Fibroblast of lung (primary cell): ENCODE measurements around the gene URB2. TPM values are rescaled to one million over a fixed set of nuclear protein-coding genes. Genes with fewer than 3 reads are reported as not detected.

Experiments used
- DNase-seq, 2 donors: peaks; one replicate each; pipeline versions ENCODE4 v3.0.0 to v3.0.0-alpha.2; 2010; ENCODE audit warnings: low read depth in 2 of 2
- H2AFZ ChIP-seq: 2 replicates; pipeline ENCODE4 v1.5.1; 2012; ENCODE audit warnings: low read length, control low read depth, inconsistent platforms
- H3K27ac ChIP-seq: 2 replicates; pipeline ENCODE4 v1.5.1; 2011; ENCODE audit warnings: low read length, control low read depth; ENCODE audit not compliant: insufficient read depth
- H3K27me3 ChIP-seq: 2 replicates; pipeline ENCODE4 v1.5.1; 2011; ENCODE audit warnings: mild to moderate bottlenecking, low read length; ENCODE audit not compliant: control insufficient read depth, insufficient read depth
- H3K36me3 ChIP-seq: 2 replicates; pipeline ENCODE4 v1.5.1; 2011; ENCODE audit warnings: low read length; ENCODE audit not compliant: control insufficient read depth, insufficient read depth
- H3K4me1 ChIP-seq: 2 replicates; pipeline ENCODE4 v1.5.1; 2011; ENCODE audit warnings: low read length; ENCODE audit not compliant: control insufficient read depth, insufficient read depth; ENCODE audit errors: extremely low read depth
- H3K4me2 ChIP-seq: 2 replicates; pipeline ENCODE4 v1.5.1; 2011; ENCODE audit warnings: low read length, control low read depth; ENCODE audit not compliant: insufficient read depth; ENCODE audit errors: extremely low read depth
- H3K4me3 ChIP-seq, 4 experiments: fragments of 200-600 bp in 1 of 4; sonication (generic) in 1 of 4; replicated peaks in 1 of 4; 2 replicates each; pipeline ENCODE4 v1.5.1; 2011 to 2016; ENCODE audit warnings: low read length in 4 of 4, low read depth in 3 of 4, mild to moderate bottlenecking in 3 of 4, control low read depth in 2 of 4, inconsistent platforms in 1 of 4, mixed read lengths in 1 of 4; ENCODE audit not compliant: insufficient read depth in 1 of 4; ENCODE audit errors: control extremely low read depth in 1 of 4
- H3K79me2 ChIP-seq: 2 replicates; pipeline ENCODE4 v1.5.1; 2012; ENCODE audit warnings: mild to moderate bottlenecking, low read length, inconsistent platforms; ENCODE audit not compliant: control insufficient read depth, insufficient read depth
- H3K9ac ChIP-seq: 2 replicates; pipeline ENCODE4 v1.5.1; 2011; ENCODE audit warnings: mild to moderate bottlenecking, low read length, control low read depth; ENCODE audit not compliant: insufficient read depth
- H3K9me3 ChIP-seq: 2 replicates; pipeline ENCODE4 v1.5.1; 2012; ENCODE audit warnings: low read depth, low read length; ENCODE audit not compliant: control insufficient read depth, insufficient read depth
- H4K20me1 ChIP-seq: 2 replicates; pipeline ENCODE4 v1.5.1; 2011; ENCODE audit warnings: low read length; ENCODE audit not compliant: control insufficient read depth, insufficient read depth; ENCODE audit errors: extremely low read depth
- CTCF ChIP-seq, 2 donors: IDR thresholded peaks in 1 of 2; conservative IDR thresholded peaks in 1 of 2; 1 replicate in 1 of 2; 2 replicates in 1 of 2; pipeline ENCODE4 v1.5.1; 2011 to 2012; ENCODE audit warnings: low read length in 2 of 2, control low read depth in 1 of 2, inconsistent platforms in 1 of 2, low read depth in 1 of 2, mild to moderate bottlenecking in 1 of 2
- EZH2 ChIP-seq: IDR thresholded peaks from 2 replicates; pipeline ENCODE4 v1.5.1; 2012; ENCODE audit warnings: low read length, control low read depth, mild to moderate bottlenecking; ENCODE audit errors: missing control alignments
- polyA plus RNA-seq, 2 donors: library from polyadenylated mRNA; depleted of rRNA in 1 of 2; stranded (reverse) in 1 of 2; unstranded in 1 of 2; fragments of >200 nt; gene quantifications; 2 replicates each; pipeline ENCODE4 v1.2.1, GENCODE V29; 2011 to 2012; ENCODE audit warnings: missing spikeins in 1 of 2
- total RNA-seq: library from RNA; depleted of rRNA; stranded (reverse); fragments of >200 nt; gene quantifications from 2 replicates; pipeline ENCODE4 v1.2.1, GENCODE V29; 2014

Gene URB2
- total and polyA plus RNA-seq, 2 donors (not counting 1 experiment from before 2014, with no cell fraction given), result 5.2 to 8.8 TPM

- peaks cover 2% of the 10 kb centered on the region for H3K36me3 ChIP-seq
- H3K9ac ChIP-seq, result no peak overlapping the region
- H3K27me3 ChIP-seq, result no peaks in the 10 kb centered on the region
- H4K20me1 ChIP-seq, result no peaks in the 10 kb centered on the region
- no peak for DNase-seq
- H3K27ac ChIP-seq, result no peak overlapping the region
- no peak overlapping the region for H2AFZ ChIP-seq
- H3K4me1 ChIP-seq, result no peaks in the 10 kb centered on the region
- no peaks in the 10 kb centered on the region for H3K9me3 ChIP-seq
- no peaks in the 10 kb centered on the region for H3K79me2 ChIP-seq
- no peak overlapping the region for H3K4me2 ChIP-seq
- no peak overlapping the region for H3K4me3 ChIP-seq
- no peak for TF ChIP-seq CTCF (conservative IDR thresholded peaks at IDR 0.05 in 1 of 2, IDR thresholded peaks at IDR 0.05 in 1 of 2; ENCODE audit: low read depth in 1 of 2, low read length in 2 of 2)
- no peak for TF ChIP-seq EZH2
Measured at GRCh38 chr1:229657993-229658755, 32.1 kb downstream of the URB2 start.

- no peaks in the 10 kb centered on the region for H3K27me3 ChIP-seq
- no peaks in the 10 kb centered on the region for H3K79me2 ChIP-seq
- DNase-seq, result peak; percentile 58 to 75
- no peak overlapping the region for H3K4me2 ChIP-seq
- no peaks in the 10 kb centered on the region for H4K20me1 ChIP-seq
- no peak overlapping the region for H3K4me3 ChIP-seq
- no peak overlapping the region for H3K9ac ChIP-seq
- no peak overlapping the region for H2AFZ ChIP-seq
- H3K9me3 ChIP-seq, result no peaks in the 10 kb centered on the region
- H3K36me3 ChIP-seq, result no peaks in the 10 kb centered on the region
- no peaks in the 10 kb centered on the region for H3K4me1 ChIP-seq
- TF ChIP-seq EZH2 (no peak), CTCF (conservative IDR thresholded peaks at IDR 0.05 in 1 of 2, IDR thresholded peaks at IDR 0.05 in 1 of 2; ENCODE audit: low read depth in 1 of 2, low read length in 2 of 2) (peak; percentile 96 to 98)
- no peak overlapping the region for H3K27ac ChIP-seq
Measured at GRCh38 chr1:229661022-229661877, 35.2 kb downstream of the URB2 start.

- H3K27me3 ChIP-seq, result no peaks in the 10 kb centered on the region
- no peak overlapping the region for H3K9ac ChIP-seq
- DNase-seq, result no peak
- no peak overlapping the region for H3K4me3 ChIP-seq
- no peaks in the 10 kb centered on the region for H3K4me1 ChIP-seq
- H3K9me3 ChIP-seq, result no peaks in the 10 kb centered on the region
- TF ChIP-seq EZH2 (no peak), CTCF (conservative IDR thresholded peaks at IDR 0.05 in 1 of 2, IDR thresholded peaks at IDR 0.05 in 1 of 2; ENCODE audit: low read depth in 1 of 2, low read length in 2 of 2) (no peak)
- no peaks in the 10 kb centered on the region for H3K36me3 ChIP-seq
- no peaks in the 10 kb centered on the region for H3K79me2 ChIP-seq
- H4K20me1 ChIP-seq, result no peaks in the 10 kb centered on the region
- H2AFZ ChIP-seq, result no peak overlapping the region
- H3K27ac ChIP-seq, result no peak overlapping the region
- H3K4me2 ChIP-seq, result no peak overlapping the region
Measured at GRCh38 chr1:229661897-229662296, 35.9 kb downstream of the URB2 start.
